NCI-H2227 treated with DMSO at 0.1 percent for 48 hours (cell line): Measurements from ENCODE around the gene ENPEP.
"Not testable (repeated sequence)": the region's sequence is repeated elsewhere in the genome, so short reads cannot be mapped to it uniquely, and the experiment has no call there.

Experiments
- DNase-seq: peaks from one replicate; lab custom pipeline; 2025; lab: John Stamatoyannopoulos, UW

The ENPEP gene

GRCh38 chr4:110520886-110521285 is 44.9 kb downstream of the ENPEP start:
- no peak for DNase-seq

GRCh38 chr4:110526589-110526988 is 50.6 kb downstream of the ENPEP start:
- DNase-seq: no peak

- no peak for DNase-seq
These were observed 51.2 kb downstream of the ENPEP start for GRCh38 chr4:110527156-110527555.

- DNase-seq: no peak
These were observed 57.1 kb downstream of the ENPEP start for GRCh38 chr4:110532901-110533589.

- DNase-seq: no peak
These were observed 57.6 kb downstream of the ENPEP start for GRCh38 chr4:110533590-110533910.

GRCh38 chr4:110533940-110534339 is 58.0 kb downstream of the ENPEP start:
- no peak for DNase-seq

GRCh38 chr4:110540581-110540980 is 64.6 kb downstream of the ENPEP start:
- no peak for DNase-seq

GRCh38 chr4:110540982-110541451 is 65.1 kb downstream of the ENPEP start:
- no peak for DNase-seq

- no peak for DNase-seq
These were observed 67.6 kb downstream of the ENPEP start for GRCh38 chr4:110543577-110543976.

- DNase-seq: no peak
These were observed 68.6 kb downstream of the ENPEP start for GRCh38 chr4:110544594-110544993.

GRCh38 chr4:110550260-110550659 is 74.3 kb downstream of the ENPEP start:
- no peak for DNase-seq

- DNase-seq: no peak
These were observed 77.2 kb downstream of the ENPEP start for GRCh38 chr4:110553197-110553596.

GRCh38 chr4:110567214-110567613 is 91.3 kb downstream of the ENPEP start:
- no peak for DNase-seq

- not testable (repeated sequence) for DNase-seq
These were observed 100.7 kb downstream of the ENPEP start for GRCh38 chr4:110576696-110577095.

- DNase-seq: no peak
These were observed 110.3 kb downstream of the ENPEP start for GRCh38 chr4:110586131-110586850.

- no peak for DNase-seq
These were observed 111.8 kb downstream of the ENPEP start for GRCh38 chr4:110587666-110588285.

- DNase-seq: no peak
These were observed 113.3 kb downstream of the ENPEP start for GRCh38 chr4:110589297-110589696.

GRCh38 chr4:110595583-110595982 is 119.6 kb downstream of the ENPEP start:
- no peak for DNase-seq

- DNase-seq: no peak
These were observed 120.5 kb downstream of the ENPEP start for GRCh38 chr4:110596431-110596830.

- DNase-seq: no peak
These were observed 121.6 kb downstream of the ENPEP start for GRCh38 chr4:110597582-110597981.

- DNase-seq: no peak
These were observed 126.1 kb downstream of the ENPEP start for GRCh38 chr4:110602061-110602460.

- no peak for DNase-seq
These were observed 129.1 kb downstream of the ENPEP start for GRCh38 chr4:110605077-110605476.

GRCh38 chr4:110609044-110609750 is 133.2 kb downstream of the ENPEP start:
- DNase-seq: no peak
